ENCODE data around the gene TSC2.
A peak's percentile ranks its signal among the peaks of the same experiment; 100 is the strongest.

TSC2 gene

GRCh38 chr16:2078096-2078495 lies 30.3 kb downstream of the TSC2 start:
- DNase-seq = no peak
- intact Hi-C loops (cut with DNase I) = no loop called here

DNA sequence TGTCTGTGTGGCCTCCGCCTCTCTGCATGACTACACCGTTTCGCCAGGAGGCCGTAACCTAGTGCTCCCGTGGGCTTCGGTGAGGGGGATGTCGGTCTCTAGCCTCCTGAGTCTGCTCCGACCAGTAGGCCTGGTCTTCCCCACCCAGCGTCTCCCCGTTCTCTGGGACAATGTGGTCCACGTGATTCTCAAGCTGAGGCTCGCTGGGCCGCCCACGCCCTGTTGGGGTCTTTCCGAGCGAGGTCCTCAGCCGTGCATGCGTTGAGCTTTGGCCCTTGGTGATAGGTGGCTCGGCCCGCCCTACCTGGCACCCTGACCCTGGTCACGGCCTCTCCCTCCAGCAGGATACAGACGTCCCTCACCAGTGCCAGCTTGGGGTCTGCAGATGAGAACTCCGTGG lies 30.9 kb downstream of the TSC2 start:
- no peak for DNase-seq
- intact Hi-C loops (cut with DNase I) = no loop called here

- DNase-seq = no peak
- intact Hi-C loops (cut with DNase I) = no loop called here
These were observed 31.6 kb downstream of the TSC2 start for GRCh38 chr16:2079311-2079800.

DNA sequence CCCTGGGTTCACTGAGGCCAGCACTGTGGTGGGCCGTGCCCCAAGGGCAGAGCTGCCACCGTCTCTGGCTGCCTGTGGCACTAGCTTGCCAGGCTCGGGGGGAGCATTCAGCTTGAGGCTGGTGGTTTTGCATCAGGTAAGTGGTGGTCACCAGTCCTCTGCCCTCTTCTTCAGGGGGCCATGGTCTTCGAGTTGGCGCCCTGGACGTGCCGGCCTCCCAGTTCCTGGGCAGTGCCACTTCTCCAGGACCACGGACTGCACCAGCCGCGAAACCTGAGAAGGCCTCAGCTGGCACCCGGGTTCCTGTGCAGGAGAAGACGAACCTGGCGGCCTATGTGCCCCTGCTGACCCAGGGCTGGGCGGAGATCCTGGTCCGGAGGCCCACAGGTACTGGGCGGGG lies 32.2 kb downstream of the TSC2 start:
- intact Hi-C loops (cut with DNase I) = no loop called here
- no peak for DNase-seq

DNA sequence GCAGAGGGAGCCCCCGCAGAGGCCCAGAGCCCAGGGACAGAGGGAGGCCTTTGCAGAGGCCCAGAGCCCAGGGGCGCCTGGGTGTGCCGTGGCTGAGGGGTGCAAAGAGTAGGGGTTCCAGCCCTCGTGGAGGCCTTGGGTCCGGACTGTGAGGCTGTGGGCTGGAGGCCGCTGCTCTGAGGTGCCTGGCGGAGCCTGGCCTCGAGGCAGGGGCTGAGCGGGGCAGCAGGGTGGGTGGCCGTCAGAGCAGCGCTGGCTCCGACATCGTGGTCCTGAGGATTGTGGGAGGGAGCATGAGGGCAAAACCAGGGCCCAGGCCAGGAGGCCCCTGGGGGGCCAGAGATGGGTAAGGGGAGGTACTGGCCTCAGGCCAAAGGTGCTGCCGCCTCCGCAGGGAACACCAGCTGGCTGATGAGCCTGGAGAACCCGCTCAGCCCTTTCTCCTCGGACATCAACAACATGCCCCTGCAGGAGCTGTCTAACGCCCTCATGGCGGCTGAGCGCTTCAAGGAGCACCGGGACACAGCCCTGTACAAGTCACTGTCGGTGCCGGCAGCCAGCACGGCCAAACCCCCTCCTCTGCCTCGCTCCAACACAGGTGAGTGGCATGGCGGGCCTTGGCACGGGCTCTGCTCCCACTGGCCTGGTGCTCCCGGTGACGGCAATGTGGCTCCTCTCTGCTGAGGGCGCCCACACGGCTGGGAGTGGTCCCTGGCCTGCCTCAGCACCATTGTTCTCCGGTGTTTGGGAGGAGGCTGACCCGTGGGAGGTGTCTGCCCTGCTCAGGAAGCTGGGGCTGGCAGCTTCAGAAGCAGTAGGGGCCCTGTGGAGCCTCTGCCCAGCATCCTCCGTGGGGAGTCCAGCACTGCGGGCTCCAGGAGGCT lies 33.7 kb downstream of the TSC2 start:
- intact Hi-C loops (cut with DNase I) = no loop called here
- no peak for DNase-seq

DNA sequence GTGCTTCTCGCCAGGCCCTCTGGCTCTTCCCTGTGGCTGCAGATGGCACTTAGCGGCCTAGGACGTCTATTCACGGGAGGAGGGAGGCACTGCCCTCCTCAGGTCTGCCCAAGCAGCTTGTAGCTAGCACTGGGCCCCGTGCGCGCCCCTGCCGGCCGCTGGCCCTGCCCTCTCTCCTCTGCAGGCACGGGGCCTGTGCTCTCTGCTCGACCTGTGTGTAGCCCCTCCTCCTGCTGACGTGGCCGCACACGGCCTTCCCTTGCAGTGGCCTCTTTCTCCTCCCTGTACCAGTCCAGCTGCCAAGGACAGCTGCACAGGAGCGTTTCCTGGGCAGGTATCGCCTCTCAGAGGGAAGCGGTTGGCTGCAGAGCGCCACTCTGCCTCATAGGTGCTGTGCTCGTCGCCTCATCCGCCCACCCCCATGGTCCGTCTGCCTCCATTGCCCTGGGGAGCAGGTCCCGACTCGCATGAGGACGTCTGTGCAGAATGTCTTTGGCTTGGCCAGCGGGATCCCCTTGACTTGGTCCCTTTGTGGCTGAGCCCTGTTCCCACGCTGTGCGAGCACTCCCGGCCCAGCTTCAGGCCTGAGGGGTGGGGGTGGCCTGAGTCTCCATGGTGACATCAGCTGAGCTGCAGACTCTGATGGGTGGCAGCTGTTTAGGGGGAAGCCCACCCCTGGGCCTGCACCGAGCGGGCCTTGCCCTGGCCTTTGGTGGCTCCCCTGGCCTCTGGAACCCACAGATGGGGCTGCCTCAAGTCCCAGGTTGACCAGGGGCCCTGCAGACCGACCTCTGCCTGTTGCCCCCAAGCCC lies 34.6 kb downstream of the TSC2 start:
- intact Hi-C loops (cut with DNase I) = no loop called here
- no peak for DNase-seq

- no peak for DNase-seq
- intact Hi-C loops (cut with DNase I) = no loop called here
These were observed 35.2 kb downstream of the TSC2 start for GRCh38 chr16:2082983-2083364.

DNA sequence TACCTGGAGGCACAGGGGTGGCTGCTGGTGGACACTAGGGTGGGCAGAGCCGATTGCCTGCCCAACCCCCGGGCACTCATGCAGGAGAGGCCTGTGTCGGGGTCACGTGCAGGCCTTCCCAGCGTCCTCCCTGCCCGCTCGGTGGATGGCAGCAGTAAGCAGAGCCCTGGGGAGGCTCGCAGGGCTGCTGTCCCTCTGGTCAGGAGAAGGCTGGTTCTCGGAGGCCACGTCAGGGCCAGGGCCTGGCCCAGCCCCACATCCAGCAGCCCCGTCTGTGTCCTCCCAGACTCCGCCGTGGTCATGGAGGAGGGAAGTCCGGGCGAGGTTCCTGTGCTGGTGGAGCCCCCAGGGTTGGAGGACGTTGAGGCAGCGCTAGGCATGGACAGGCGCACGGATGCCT lies 35.6 kb downstream of the TSC2 start:
- no peak for DNase-seq
- intact Hi-C loops (cut with DNase I) = no loop called here

DNA sequence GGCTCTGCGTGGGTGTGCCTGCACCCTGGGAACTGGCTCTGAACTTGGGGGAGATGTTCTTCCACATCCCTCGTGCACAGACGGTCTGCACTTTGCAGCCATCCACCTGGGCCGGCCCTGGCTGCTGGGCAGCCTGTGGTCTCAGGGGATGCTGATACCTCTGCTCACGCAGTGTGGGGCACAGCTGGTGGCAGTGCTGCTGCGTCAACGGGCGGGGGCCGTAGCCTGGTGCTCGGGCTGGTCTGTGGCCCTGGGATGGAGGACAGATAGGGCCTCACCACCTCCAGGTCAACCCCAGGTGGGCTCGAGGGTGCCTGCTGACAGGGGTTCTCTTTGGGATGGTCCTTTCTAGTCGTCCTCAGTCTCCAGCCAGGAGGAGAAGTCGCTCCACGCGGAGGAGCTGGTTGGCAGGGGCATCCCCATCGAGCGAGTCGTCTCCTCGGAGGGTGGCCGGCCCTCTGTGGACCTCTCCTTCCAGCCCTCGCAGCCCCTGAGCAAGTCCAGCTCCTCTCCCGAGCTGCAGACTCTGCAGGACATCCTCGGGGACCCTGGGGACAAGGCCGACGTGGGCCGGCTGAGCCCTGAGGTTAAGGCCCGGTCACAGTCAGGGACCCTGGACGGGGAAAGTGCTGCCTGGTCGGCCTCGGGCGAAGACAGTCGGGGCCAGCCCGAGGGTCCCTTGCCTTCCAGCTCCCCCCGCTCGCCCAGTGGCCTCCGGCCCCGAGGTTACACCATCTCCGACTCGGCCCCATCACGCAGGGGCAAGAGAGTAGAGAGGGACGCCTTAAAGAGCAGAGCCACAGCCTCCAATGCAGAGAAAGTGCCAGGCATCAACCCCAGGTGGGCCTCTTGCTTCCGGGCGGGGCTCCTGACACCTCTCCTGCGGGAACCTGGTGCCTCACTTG lies 36.3 kb downstream of the TSC2 start:
- intact Hi-C loops (cut with DNase I) = no loop called here
- DNase-seq = no peak

DNA sequence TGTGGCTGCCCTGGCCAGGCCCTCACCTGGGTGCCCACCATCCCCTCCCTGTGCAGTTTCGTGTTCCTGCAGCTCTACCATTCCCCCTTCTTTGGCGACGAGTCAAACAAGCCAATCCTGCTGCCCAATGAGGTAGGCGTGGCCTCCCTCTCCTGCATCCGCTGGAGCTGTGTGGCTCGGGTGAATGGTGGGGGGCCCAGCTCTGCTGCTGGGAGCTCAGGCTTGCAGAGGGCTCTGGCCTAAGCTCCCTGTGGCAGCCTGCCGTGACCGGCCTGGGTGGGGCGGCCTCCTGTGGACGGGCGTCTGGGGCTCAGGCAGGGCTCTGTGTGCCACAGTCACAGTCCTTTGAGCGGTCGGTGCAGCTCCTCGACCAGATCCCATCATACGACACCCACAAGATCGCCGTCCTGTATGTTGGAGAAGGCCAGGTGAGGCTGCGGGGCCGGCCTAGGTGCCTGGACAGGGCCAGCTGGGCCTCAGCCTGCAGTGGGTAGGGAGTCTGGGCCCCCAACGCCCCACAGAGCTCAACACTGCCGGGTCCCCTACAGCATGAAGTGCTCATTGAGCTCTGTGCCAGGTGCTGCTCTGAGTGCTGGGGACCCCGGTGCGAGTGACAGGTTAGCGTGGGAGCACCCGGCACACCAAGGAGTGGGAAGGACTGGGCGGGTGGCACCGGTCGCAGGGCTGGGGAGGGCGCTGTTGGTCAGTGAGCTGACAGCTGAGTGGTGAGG lies 37.3 kb downstream of the TSC2 start:
- DNase-seq = peak in 4 of 42 donors; percentile 16 to 38 (median 26)
- intact Hi-C loops (cut with DNase I) = no loop called here

DNA sequence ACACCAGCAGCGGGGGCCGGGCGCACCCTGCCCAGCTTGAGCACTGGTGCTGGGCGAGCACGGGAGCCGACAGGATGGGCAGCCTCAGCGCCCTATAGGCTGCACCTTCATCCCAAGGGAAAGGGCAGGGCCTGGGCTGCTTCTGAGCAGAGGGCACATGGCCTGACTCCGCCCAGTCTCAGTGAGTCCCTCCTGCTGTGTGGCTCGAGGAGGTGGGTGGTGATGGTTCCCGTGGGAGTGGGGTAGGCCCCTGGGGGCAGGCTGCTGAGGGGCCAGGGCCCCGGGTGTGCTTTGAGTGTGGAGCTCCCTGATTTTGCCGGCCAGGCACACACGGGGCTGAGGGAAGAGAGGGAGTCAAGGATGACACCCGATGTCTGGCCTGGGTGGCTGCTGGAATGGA lies 37.9 kb downstream of the TSC2 start:
- intact Hi-C loops (cut with DNase I) = no loop called here
- DNase-seq = no peak

- intact Hi-C loops (cut with DNase I) = no loop called here
- no peak for DNase-seq
These were observed 38.4 kb downstream of the TSC2 start for GRCh38 chr16:2086106-2086742.

DNA sequence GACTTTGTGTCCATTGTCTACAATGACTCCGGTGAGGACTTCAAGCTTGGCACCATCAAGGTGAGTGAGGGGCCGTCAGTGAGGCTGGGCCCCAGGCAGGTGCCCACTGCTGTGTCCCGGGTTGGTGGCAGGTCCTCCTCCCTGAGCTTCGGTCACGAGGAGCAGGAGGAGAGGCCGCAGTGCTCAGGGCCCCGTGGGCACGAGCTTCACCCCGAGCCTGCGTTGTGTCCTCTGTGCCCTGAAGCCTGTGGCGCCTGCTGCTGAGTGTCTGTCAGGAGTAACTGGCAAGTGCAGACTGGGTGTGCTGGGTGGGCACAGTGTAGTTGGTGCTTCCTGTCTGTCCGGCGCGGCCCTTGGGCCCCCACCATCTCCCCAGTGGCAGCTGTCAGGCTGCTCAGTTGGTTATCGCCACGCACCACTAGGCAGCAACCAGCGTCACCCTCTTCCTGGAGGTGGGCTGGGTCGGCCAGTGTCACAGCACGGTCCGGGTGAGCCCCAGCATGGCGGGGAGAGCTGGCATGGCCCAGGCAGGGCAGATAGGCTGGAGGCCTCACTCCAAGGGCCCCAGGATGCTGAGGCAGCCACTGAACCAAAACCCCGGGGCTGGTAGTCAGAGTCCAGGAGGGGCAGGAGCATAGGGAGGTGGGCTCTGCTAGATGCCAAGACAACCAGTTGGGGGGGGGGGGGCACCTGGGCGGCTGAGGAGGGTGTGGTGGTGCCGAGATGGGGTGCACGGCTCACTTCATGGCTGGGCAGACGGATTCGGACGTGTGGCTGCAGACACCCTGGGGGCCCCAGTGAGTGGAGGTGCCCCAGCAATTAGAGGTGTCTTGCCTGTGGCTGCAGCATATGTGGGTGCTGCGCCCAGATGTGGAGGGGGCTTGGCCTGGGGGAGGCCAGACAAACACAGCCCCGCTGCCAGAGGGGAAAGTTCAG lies 39.3 kb downstream of the TSC2 start:
- DNase-seq = no peak
- intact Hi-C loops (cut with DNase I) = no loop called here

DNA sequence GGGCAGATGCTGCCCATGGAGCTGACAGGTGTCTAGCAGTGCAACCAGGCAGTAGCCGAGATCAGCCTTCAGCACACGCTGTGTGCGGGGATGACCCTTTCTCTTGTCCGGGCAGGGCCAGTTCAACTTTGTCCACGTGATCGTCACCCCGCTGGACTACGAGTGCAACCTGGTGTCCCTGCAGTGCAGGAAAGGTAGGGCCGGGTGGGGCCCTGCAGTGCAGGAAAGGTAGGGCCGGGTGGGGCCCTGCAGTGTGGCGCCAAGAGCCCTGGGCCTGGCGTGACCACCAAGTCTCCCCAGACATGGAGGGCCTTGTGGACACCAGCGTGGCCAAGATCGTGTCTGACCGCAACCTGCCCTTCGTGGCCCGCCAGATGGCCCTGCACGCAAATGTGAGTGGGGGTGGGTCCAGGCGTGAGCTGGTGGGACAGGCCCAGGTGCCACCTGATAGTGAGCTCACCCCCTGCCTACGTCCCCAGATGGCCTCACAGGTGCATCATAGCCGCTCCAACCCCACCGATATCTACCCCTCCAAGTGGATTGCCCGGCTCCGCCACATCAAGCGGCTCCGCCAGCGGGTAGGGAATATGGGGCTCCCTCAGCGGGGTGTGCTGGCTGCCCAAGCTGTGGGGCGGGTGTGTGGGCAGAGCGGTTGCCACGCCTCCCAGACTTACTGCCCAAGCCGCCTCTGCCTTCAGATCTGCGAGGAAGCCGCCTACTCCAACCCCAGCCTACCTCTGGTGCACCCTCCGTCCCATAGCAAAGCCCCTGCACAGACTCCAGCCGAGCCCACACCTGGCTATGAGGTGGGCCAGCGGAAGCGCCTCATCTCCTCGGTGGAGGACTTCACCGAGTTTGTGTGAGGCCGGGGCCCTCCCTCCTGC lies 40.2 kb downstream of the TSC2 start:
- intact Hi-C loops (cut with DNase I) = no loop called here
- peak in 3 of 42 donors; percentile 24 to 37 (median 24) for DNase-seq

DNA sequence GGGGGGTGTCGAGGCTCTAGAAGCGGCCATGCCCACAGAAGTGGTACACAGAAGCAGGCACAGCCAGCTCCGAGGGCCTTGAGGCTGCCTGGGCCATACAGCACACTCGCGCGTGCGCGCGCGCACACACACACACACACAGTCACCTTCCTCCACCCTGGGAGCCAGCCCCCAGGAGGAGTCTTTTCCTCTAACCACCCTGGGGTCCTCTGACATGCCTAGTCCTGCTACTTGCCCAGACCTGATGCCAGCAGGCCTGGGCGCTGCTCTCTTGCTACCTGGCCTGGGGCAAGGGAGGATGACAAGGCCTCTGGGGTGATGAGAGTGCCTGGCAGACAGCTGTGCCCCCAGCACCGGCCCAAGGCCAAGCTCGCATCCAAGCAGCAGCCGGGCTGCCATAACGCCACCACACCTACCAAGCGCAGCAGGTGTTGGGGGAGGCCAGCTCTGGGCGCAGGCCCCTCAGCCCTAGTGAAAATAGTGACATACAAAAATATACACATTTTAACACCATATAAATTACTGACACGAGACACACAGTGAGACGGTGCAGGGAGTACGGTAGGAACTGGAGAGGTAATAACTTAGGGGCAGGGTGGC lies 41.1 kb downstream of the TSC2 start:
- no peak for DNase-seq
- intact Hi-C loops (cut with DNase I) = no loop called here
